GM19238 (cell line): ENCODE measurements around the gene TMEFF2.
"Not testable (repeated sequence)": the region's sequence is repeated elsewhere in the genome, so short reads cannot be mapped to it uniquely, and the experiment has no call there.

Experiments used
- DNase-seq: peaks from one replicate; pipeline ENCODE4 v3.0.0; 2011; ENCODE audit warnings: low spot score; ENCODE audit not compliant: insufficient read length

TMEFF2 gene

DNA sequence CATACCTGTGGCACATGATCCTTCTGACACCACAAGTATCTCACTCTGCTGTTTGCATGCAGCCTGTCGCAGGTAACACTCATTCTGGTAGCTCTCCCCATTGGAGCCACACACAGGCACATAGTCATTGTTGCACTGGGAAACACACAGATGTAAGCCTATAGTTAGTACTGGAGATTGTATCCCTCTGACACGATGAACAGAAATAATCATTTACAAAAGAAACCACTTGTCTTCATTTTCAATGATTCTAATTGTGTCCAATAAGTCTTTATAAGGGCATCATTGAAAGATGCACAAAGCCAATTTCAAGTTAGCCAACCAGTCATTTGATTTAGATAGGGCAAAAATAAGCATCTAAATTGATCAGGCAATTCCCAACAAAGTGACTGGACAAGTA lies 10.4 kb downstream of the TMEFF2 start:
- no peak for DNase-seq

DNA sequence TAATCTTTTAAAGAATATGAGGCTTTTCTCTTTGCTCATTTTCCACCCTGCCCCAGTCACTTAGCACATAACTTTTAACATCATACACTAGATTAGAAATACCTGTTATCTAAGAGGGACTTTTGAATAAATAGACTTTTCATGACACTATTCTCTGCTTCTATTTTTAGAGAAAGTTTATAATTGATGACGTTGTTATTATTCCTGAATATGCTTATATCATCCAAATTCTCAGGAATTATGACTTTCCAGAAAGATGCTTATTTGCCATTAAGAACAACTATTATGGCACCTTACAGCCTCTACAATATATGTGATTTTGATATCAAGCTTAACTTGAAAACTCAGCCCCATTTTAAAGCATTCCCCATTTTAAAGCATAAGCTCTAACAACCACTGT lies 11.4 kb downstream of the TMEFF2 start:
- no peak for DNase-seq

DNA sequence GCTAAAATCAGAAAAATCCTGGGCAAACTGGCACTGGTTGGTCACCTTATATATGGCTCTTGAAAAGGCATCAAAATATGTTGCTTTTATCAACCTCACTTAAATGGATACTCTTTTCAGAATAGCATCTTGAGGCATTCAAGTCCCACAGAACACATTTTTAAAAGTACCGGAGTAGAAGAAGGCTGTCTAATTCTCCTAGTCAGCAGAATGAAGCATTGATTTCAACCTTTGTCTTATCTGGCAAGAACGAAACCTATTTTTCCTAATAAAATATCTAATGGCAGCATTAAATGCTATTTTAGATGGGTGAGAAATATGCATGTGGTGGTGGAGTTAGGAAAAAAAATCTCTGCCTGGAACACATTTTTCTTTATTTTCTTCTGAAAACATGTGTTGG lies 27.8 kb downstream of the TMEFF2 start:
- DNase-seq, result no peak

DNA sequence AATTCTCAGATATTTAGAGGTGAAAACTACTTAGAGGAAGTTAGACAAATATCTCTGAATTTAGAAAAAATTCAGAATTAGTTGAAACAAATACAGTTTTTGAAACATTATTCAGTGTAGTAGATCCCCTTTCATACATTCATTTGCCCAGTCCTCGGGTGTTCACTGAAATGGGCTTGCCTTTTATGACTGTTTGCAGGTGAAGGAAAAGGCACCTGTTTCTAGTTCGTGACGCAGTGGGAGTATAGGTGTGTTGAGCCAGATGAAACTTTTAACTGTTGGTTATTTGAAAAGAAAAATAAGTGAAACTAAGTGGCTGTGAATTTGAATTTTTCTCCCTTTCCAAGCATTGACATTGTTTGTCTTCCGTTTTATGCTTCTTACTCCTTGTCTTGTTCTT lies 28.9 kb downstream of the TMEFF2 start:
- no peak for DNase-seq

DNA sequence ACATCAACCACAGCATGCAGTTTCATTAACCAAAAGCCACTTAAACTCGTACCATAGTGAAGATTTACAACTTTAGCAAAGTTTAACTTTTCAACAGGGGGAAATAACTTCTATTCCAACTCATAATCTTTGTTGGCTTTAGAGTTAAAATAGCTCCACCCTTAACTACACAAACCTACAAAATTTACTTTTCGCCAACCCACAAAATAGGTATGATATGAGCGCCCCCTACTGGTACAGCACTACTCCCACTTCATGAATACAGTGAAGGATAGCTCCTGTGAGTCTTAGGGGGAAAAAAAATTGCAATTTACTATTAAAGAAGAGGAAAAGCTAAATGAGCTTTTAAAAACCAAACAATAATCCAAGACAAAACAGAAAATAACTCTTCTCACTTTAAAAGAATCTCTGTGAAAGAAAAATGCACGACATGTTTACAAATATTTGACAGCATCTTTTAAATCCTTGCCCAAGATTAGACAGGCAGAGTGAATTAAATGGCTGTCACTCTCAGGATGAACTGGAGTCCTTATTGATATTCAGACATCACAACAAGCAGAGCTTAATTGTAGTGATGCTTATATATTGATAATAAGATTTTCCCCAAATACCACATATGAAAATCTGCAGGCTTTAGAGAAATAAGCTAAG lies 32.2 kb downstream of the TMEFF2 start:
- DNase-seq, result peak; percentile 0

GRCh38 chr2:192161656-192162290 lies 33.0 kb downstream of the TMEFF2 start:
- DNase-seq, result no peak

GRCh38 chr2:192159736-192160135 lies 35.0 kb downstream of the TMEFF2 start:
- DNase-seq, result no peak

DNA sequence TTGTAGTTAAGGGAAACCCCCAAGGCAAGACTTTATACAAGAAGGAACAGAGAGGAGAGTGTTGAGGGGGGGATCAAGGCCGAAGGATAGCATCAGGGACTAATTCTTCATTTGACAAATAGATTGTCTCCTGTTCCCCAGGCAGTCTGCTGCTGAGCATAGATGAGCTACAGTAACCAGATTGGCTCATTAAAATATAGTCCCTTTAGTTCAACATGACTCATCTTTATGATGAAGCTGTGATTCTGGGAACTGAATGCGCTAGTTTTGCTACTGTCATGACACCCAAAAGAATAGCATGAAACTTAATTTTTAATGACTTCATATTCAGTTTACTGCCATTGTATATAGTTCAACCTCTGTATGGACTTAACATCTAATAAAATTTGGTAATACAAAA lies 35.5 kb downstream of the TMEFF2 start:
- no peak for DNase-seq

DNA sequence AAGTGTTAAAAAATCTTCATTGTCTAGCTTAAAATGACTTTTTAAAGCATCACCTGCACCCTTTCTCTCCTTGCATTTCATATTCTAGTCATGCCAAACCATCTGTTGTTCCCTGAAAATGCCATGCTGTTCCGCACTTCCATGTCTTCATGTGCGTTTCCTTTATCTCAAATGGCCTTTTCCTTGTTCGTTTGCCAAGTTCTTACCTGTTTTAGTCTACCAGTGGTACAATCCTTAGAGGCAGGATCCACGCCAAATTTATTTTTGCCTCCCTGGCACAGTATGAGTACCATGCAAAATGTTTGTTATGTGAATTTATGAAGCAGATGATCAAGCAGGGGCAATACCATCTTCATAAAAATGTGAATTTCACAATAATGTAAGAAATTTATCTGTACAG lies 37.0 kb downstream of the TMEFF2 start:
- DNase-seq, result no peak

GRCh38 chr2:192155511-192156118 lies 39.1 kb downstream of the TMEFF2 start:
- no peak for DNase-seq

DNA sequence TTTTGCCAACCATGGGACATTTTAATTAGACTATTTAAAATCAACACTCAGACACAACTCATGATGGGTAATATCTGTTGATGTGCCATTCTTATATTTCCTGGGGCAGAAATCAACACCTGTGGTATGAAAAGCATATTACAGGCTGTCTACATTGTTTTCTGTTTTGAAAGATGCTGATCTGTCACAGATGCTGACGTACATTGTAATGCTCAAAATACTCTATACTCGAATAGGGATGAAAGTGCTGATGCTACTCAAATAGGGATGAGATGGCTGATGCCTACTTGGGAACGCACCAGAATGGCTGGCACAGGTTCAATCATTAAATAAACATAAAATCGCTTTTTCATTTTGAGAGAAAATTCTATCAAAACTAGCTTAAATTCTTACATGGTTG lies 41.2 kb downstream of the TMEFF2 start:
- DNase-seq, result no peak

GRCh38 chr2:192151853-192152252 lies 42.9 kb downstream of the TMEFF2 start:
- DNase-seq, result no peak

DNA sequence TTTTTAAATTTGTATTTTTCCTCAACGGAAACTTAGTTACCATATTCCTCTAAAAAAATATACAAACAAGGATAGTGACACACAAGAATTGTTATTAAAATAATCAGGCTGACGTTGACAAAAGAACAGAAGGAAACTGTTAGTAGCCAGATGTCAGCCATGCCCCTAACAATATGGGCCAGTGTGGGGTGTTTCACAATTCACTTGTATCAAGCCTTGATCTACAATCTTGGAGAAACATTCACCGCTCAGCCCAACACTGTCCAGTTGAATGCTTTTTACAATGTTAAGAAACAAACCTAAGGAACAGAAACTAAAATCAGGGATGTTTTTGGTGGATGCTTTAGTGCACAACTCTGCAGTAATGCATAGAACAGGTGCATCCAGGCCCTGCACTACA lies 44.6 kb downstream of the TMEFF2 start:
- DNase-seq, result no peak

DNA sequence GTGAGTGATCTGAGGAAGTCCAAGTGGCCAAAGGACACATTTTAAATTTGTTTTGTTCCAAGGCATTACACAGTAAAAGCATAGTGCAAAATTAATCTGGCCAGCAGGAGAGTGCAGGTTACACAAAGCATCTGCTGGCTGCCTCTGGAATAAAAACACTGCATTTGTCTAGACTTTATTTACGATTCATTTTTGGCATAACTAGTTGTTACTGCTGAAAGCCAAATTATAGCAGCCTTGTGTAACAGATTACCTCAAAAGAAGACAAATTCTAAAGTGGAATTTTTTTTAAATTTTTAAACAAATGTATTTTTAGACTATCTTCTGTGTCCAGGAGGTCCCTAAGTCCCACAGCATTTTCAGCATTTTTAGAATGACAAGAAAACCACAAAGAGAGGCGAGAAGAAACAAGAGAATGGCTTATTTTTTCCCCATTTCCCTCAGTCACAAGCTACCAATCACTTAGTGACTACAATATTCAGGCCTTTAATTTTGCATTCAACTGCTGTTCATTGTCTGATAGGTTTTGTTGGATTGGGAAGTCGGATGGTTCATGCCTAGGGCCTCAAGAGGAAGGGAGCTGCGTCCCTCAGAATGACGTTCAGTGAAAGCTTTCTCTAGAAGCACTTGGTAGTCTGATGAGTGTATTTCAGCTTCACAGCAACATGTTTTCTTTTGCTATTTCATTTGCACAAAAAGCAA lies 46.0 kb downstream of the TMEFF2 start:
- DNase-seq, result no peak

- no peak for DNase-seq
Observed at GRCh38 chr2:192148241-192148619, 46.5 kb downstream of the TMEFF2 start.

DNA sequence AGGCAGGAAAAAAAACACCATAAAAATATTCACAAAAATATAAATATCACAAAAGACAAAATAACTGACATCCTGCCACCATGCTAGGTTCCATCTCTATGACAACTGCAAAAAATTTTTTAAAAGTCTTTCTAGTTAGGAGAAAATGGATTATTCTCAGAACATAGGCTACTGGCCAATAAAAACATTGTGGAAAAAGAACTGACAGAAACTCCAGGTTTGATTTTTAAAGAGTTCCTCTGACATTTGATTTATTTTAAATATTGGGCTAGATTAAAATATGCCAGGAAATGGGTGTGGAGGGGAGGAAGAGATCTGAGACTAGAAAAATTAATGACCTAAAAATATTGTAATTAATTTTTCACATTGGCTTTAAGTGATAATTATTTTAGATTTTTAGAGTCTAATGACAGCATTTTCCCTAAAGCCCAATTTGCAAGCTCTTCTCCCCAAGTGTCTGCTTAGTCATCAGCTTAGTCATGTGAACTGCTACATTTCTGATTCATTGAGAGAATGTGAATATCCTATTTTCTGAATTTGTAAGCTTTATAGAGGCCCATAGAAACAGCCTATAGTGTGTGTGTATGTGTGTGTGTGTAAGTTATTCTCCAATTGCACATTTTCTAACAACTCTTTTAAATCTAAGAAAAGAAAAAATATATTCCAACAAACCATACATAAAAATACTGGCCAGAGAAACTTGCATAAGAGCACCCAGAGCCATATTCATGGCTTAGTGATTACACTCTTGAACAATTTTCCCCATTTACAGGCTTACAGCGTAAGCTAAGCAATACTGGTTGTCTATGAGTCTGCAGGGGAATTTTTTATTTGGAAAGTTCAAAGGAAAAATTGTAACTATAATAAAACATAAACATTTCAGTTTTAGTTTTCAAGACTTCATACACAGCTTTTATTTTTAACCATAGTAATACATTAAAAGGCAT lies 48.4 kb downstream of the TMEFF2 start:
- no peak for DNase-seq

- no peak for DNase-seq
Observed at GRCh38 chr2:192145496-192145895, 49.2 kb downstream of the TMEFF2 start.

GRCh38 chr2:192140236-192140839 lies 54.4 kb downstream of the TMEFF2 start:
- DNase-seq, result no peak

GRCh38 chr2:192139813-192140212 lies 54.9 kb downstream of the TMEFF2 start:
- DNase-seq, result no peak

GRCh38 chr2:192137451-192137850 lies 57.3 kb downstream of the TMEFF2 start:
- no peak for DNase-seq

GRCh38 chr2:192132604-192133003 lies 62.1 kb downstream of the TMEFF2 start:
- DNase-seq, result not testable (repeated sequence)
